ENCODE results near the gene DNPH1. TPM values are rescaled to one million over a fixed set of nuclear protein-coding genes. Genes with fewer than 3 reads are reported as not detected.

DNPH1 gene
- total RNA-seq, 1 experiment from 2014 or later = 47.0 TPM

DNA sequence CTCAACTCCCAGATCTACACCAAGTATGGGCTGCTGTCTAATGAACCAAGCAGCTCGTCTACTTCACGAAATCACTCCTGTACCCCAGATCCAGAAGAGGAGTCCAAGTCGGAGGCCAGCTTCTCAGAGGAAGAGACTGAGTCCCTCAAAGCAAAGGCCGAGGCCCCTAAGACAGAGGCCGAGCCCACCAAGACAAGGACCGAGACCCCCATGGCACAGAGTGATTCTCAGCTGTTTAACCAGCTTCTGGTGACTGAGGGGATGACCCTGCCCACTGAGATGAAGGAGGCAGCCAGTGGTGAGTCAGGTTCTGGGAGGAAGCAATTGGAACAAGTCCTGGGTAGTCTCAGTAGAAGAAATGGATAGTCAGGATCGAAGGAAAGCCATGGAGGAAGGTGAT, 41.5 kb downstream of the DNPH1 start:
- Mint-ChIP-seq H3K36me3 (ENCODE audit: insufficient read depth in 1 of 3, low read depth in 3 of 3) (peaks cover 4 to 22% (median 21%) of the 10 kb centered on the region in 3 experiments; a peak in 5 of 7 replicates), H3K27ac (peak overlapping the region in 1 of 3 experiments; percentile 9; a peak in 1 of 7 replicates), H3K27me3 (ENCODE audit: low read depth) (no peaks in the 10 kb centered on the region), H3K4me1 (peaks cover 4 to 5% of the 10 kb centered on the region in 2 experiments), H3K4me3 (no peak overlapping the region), H3K9me3 (no peaks in the 10 kb centered on the region)
- Histone ChIP-seq H3K4me2 (ENCODE audit: insufficient read depth, insufficient read length, low read length) (no peak overlapping the region), H2BK12ac (ENCODE audit: insufficient read length, low read depth, low read length) (no peak overlapping the region), H3K79me1 (ENCODE audit: insufficient read depth, low read depth, low read length, poor library complexity, severe bottlenecking) (no peaks in the 10 kb centered on the region), H2BK20ac (ENCODE audit: low read depth, low read length, poor library complexity, severe bottlenecking) (no peak overlapping the region), H3K56ac (ENCODE audit: insufficient read length, low read depth, low read length) (no peak overlapping the region), H3K23ac (ENCODE audit: insufficient read length, low read depth, low read length) (no peak overlapping the region), H3K18ac (ENCODE audit: insufficient read length, low read depth, low read length) (no peak overlapping the region), H2BK15ac (ENCODE audit: low read depth, low read length) (no peak overlapping the region), H2AK5ac (ENCODE audit: insufficient read length, low read length) (no peak overlapping the region), H4K5ac (ENCODE audit: insufficient read length, low read depth, low read length) (no peak overlapping the region), H3K14ac (ENCODE audit: insufficient read depth, low read length) (no peak overlapping the region), H2BK120ac (ENCODE audit: low read depth, low read length, poor library complexity, severe bottlenecking) (no peak overlapping the region), H3K9ac (ENCODE audit: extremely low read depth, insufficient read length, low read length) (no peak overlapping the region), H2BK5ac (ENCODE audit: insufficient read length, low read length) (no peak overlapping the region), H3K4me1 (ENCODE audit: insufficient read depth, low read length) (no peaks in the 10 kb centered on the region), H3K79me2 (ENCODE audit: insufficient read depth, low read length) (no peaks in the 10 kb centered on the region), H4K8ac (replicated peaks; ENCODE audit: insufficient read length, low read depth, low read length) (no peak overlapping the region), H3K9me3 (ENCODE audit: control insufficient read depth, low read depth, low read length) (no peaks in the 10 kb centered on the region), H3T11ph (ENCODE audit: low read length) (no peak overlapping the region), H4K20me1 (ENCODE audit: control insufficient read depth, insufficient read depth, insufficient read length) (no peaks in the 10 kb centered on the region), H3K27me3 (ENCODE audit: insufficient read depth, low read length) (no peaks in the 10 kb centered on the region), H3K23me2 (ENCODE audit: insufficient read length, low read depth, low read length, poor library complexity, severe bottlenecking) (no peaks in the 10 kb centered on the region), H2AFZ (ENCODE audit: low read length) (no peak overlapping the region), H3K27ac (ENCODE audit: insufficient read length, low read depth, low read length) (no peak overlapping the region), H3K4ac (ENCODE audit: low read depth, low read length) (no peak overlapping the region), H4K91ac (ENCODE audit: insufficient read length, low read depth, low read length) (no peak overlapping the region)
- DNase-seq = no peak
- TF ChIP-seq, protein P1, sequence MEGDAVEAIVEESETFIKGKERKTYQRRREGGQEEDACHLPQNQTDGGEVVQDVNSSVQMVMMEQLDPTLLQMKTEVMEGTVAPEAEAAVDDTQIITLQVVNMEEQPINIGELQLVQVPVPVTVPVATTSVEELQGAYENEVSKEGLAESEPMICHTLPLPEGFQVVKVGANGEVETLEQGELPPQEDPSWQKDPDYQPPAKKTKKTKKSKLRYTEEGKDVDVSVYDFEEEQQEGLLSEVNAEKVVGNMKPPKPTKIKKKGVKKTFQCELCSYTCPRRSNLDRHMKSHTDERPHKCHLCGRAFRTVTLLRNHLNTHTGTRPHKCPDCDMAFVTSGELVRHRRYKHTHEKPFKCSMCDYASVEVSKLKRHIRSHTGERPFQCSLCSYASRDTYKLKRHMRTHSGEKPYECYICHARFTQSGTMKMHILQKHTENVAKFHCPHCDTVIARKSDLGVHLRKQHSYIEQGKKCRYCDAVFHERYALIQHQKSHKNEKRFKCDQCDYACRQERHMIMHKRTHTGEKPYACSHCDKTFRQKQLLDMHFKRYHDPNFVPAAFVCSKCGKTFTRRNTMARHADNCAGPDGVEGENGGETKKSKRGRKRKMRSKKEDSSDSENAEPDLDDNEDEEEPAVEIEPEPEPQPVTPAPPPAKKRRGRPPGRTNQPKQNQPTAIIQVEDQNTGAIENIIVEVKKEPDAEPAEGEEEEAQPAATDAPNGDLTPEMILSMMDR (conservative IDR thresholded peaks at IDR 0.05) = no peak
- WGBS (ENCODE audit: extremely low coverage, insufficient read length, low lambda C conversion rate) = no CpG with 5 or more reads among the region's 7 CpGs
